GM21360 (cell line): ENCODE results near the gene FCRLB.
"Not testable (repeated sequence)": the region's sequence is repeated elsewhere in the genome, so short reads cannot be mapped to it uniquely, and the experiment has no call there.

ENCODE experiments used
- ATAC-seq: cut with Tn5 transposase; IDR thresholded peaks from one replicate; pipeline ENCODE4 v1.9.1; 2021; ENCODE audit warnings: mild to moderate bottlenecking, moderate library complexity; ENCODE audit not compliant: unreplicated experiment

The FCRLB gene

GRCh38 chr1:161720956-161721737, at the start of gene FCRLB:
Gene FCRLB, plus strand, starts transcription at chr1:161721544. Its CDS starts 1,129 bp downstream, at chr1:161722673.
- ATAC-seq = no peak

DNA sequence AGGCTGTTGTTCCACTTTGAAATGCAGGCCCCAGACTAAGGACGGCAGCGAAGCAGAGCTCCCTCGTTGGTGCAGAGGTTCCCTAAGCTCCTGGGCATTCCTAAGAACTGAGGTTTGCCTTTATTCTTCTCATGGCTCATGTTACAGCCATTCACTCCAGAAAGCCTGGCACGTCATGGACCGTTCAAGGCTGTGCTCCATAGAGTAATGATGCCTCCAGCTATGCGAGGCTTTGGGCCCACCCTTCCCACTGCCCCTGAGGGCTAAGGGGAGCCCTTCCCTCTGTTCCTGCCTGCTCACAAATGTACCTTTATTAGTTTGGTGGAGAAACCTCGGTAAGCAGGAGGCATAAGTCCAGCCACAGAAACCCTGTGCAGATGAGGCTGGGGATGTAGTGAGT, 47.9 kb upstream of the FCRLB start:
- not testable (repeated sequence) for ATAC-seq

DNA sequence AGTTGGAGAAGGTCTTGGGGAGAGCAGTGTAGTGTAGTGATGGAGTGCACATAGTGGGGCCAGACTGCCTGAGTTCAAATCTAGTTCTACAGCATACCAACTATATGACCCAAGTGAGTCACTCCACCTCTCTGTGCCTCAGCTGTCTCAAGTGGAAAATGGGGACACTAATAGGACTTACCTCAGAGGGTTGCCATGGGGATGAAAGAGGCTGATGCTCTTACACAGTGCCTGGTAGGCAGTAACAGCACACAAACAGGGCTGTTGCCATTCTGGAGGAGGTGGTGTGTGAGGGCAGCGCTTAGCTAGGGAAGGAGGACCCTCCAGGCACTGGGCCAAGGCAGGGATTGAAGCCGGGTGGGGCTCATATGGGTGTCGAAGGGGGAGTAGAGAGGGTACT, 46.9 kb upstream of the FCRLB start:
- ATAC-seq = not testable (repeated sequence)

DNA sequence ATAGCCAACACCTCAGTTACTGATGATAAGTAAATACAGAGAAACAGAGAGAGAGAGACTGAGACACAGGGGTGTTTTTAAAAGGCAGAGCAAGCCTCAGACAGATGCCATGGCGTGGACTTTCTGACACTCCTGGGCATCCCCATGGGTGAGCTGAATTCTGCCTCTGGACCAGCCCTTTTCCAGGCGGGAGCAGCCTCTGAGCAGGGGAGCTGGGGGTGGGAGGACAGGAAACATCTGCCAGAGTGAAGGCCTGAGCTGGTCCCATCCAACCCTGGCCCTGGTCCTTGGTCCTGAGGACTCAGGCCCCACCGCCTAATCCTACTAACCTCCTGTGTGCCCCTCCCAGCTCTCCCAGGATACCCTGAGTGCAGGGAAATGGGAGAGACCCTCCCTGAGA, 46.4 kb upstream of the FCRLB start:
- not testable (repeated sequence) for ATAC-seq

DNA sequence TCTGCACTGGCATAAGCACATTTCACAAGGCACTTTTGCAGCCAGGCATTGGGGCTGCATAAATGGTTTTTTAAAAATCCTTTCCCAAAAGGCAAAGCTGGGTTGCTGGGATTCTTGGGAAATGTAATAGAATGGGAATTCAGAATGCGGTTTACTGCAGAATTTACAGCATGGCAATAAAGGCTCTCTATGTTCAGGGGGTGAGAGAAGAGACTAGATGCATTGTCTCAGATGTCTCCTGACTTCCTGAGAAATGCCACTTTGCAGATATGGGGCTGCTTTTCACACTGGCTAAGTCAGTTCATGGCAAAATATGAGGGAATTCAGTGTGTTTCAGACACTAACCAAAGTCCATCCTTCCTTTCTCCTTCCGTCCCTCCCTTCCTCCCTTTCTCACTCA, 44.9 kb upstream of the FCRLB start:
- no peak for ATAC-seq

DNA sequence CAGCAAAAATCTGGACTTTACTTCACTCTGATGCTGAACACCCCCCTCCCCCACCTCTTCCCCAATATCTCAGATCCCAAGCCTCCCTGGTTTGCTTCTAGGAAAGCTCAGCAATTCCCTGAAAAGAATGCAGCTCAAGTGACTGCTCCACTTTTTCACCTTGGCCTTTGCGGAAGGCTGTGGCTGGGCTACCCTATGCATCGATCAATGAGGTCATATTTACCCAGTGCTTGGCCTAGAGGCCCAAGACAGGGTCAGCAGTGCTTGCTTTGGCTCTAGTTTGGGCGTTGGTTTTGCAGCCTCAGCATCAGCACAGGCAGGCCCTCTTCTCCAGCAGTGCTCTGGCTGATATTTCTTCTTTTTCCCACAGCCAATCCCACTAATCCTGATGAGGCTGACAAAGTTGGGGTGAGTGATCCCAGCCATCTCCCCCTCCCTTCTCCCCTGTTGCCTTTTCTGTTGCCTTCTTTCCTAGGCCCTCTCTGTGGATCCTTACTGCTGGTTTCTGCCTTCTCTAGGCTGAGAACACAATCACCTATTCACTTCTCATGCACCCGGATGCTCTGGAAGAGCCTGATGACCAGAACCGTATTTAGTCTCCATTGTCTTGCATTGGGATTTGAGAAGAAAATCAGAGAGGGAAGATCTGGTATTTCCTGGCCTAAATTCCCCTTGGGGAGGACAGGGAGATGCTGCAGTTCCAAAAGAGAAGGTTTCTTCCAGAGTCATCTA, 44.2 kb upstream of the FCRLB start:
- ATAC-seq = no peak

DNA sequence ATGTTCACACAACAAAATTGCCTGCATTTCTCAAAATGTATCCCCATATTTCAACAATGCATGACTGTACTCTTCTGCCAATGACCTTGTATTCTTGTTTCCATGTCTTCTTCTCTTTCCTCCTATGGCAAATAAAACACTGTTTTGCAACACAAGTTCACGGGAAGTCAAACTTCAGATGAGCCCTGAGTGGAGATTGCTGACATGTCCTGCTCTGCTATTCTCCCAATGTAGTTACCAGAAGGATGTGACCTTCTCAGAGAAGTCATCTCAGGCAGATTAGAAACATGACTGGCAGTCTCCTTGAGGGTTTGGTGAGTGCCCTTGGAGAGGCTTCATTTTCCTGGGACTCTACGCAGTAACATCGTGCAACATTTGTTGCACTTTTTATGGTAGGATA, 42.8 kb upstream of the FCRLB start:
- no peak for ATAC-seq

DNA sequence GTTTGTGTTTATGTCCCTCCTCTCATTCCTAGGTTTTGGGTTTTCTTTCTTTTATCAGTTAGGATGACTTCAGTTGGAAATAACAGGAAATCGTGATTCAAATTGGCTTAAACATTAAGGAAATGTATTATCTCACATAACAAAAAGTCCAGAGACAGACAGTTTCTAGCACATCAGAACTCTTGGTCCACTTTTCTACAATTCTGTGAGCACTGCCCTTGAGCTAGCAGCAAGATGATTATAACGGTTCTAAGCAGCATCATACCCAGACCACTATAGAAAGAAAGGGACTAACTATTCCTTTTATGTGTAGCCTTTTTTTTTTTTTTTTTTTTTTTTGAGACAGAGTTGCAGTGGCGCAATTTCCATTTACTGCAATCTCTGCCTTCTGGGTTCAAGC, 39.5 kb upstream of the FCRLB start:
- no peak for ATAC-seq

- no peak for ATAC-seq
Measured at GRCh38 chr1:161688946-161689345, 32.4 kb upstream of the FCRLB start.

DNA sequence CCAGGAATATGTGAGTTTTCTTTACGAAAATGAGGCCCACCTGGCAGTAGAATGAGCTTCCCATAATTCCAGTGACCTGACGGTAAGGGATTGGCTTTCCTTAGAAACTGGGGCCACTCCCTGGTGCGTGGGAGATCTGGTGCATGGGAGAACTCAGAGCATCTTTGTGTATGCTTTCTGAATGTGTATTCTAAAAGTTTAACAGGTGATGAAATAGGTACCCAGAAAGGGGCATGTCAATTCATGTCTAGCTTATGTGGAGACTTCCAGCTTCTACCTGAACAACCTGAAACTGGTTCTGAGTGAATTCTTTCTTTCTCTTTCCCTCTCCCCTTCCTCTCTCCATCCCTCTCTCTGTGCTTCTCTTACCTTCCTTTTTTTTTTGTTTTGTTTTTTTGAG, 29.5 kb upstream of the FCRLB start:
- no peak for ATAC-seq

- not testable (repeated sequence) for ATAC-seq
Measured at GRCh38 chr1:161693020-161693712, 28.2 kb upstream of the FCRLB start.

DNA sequence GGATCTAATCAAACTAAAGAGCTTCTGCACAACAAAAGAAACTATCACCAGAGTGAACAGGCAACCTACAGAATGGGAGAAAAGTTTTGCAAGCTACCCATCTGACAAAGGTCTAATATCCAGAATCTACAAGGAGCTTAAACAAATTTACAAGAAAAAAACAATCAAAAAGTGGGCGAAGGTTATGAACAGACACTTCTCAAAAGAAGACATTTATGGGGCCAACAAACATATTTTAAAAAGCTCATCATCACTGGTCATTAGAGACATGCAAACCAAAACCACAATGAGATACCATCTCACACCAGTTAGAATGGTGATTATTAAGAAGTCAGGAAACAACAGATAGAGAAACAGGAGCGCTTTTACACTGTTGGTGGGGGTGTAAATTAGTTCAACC, 23.0 kb upstream of the FCRLB start:
- ATAC-seq = not testable (repeated sequence)

DNA sequence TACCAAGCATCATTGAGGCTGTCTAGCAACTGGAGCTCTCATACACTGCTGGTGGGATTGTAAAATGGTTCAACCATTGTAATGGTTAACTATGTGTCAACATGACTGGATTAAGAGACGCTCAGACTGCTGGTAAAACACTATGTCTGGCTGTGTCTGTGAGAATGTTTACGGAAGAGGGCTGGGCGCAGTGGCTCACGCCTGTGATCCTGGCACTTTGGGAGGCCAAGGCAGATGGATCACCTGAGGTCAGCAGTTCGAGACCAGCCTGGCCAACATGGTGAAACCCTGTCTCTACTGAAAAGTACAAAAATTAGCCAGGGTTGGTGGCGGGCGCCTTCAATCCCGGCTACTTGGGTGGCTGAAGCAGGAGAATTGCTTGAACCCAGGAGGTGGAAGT, 19.1 kb upstream of the FCRLB start:
- ATAC-seq = no peak

DNA sequence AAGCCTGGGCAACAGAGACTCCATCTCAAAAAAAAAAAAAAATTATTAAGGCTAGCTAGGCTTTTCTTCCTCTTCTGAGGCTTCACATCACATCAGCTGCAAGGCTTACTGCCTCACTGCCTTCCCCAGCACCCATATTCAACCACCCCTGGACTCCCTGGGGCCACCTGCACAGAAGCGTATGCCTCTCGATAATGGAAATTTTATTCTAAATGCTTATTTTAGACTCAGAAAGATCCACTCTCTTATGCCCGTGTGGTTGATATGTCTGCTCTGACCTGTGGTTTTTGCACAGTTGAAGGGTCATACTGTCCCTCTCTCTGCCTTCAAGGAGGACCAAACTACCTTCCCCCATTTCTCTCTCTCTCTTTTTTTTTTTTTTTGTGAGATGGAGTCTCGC, 15.8 kb upstream of the FCRLB start:
- no peak for ATAC-seq

DNA sequence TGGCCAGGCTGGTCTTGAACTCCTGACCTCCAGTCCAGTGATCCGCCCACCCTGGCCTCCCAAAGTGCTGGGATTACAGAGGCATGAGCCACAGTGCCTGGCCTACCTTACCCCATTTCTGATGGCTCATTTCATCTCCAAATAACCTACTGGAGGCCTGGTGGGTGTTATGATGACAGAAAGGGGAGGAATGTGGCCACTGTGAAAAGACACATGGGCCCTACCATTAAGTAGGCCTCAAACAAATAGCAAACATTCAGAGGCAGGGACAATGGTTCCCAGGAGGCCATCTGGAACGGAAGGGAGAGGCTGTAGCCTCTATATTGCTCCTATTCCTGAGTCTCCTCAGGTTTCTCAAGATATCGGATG, 15.2 kb upstream of the FCRLB start:
- ATAC-seq = no peak

- ATAC-seq = peak; percentile 61
Measured at GRCh38 chr1:161706482-161707347, 14.6 kb upstream of the FCRLB start, which contains the start of gene FCRLA. Gene FCRLA, plus strand, starts transcription at chr1:161707229. Its CDS starts 36 bp downstream, at chr1:161707265.

DNA sequence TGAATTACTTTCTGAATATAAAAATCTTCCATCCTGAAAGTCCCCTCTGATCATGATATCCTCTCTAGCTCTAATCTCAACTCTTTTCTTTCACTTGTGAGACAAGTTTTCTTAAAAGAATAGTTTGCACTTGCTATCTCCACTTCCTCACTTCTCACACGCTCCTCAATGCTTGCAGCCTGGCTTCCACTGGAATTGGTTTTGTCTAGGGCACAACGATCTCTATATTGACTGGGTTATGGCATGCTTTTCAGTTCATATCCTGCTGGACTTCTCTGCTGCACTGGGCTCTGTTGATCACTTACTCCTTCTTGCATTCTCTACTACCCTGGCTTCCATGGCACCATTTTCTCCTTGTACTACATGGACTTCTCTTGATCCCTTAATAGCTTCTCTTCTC, 13.8 kb upstream of the FCRLB start:
- ATAC-seq = peak; percentile 1

- ATAC-seq = no peak
Measured at GRCh38 chr1:161709373-161709772, 12.0 kb upstream of the FCRLB start.

DNA sequence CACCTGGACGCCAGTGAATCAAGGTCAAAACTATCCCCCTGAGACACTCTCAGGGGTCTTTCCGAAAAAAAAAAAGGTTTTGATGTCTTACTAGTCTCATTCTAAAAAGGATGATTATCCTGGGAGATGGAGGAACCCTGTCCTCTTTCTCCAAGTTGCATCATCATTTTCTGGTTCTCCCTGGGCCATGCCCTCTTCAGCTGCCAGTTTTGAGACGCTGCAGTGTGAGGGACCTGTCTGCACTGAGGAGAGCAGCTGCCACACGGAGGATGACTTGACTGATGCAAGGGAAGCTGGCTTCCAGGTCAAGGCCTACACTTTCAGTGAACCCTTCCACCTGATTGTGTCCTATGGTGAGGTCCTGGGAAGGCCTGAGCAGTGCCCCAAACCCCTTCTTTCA, 10.8 kb upstream of the FCRLB start:
- ATAC-seq = no peak

DNA sequence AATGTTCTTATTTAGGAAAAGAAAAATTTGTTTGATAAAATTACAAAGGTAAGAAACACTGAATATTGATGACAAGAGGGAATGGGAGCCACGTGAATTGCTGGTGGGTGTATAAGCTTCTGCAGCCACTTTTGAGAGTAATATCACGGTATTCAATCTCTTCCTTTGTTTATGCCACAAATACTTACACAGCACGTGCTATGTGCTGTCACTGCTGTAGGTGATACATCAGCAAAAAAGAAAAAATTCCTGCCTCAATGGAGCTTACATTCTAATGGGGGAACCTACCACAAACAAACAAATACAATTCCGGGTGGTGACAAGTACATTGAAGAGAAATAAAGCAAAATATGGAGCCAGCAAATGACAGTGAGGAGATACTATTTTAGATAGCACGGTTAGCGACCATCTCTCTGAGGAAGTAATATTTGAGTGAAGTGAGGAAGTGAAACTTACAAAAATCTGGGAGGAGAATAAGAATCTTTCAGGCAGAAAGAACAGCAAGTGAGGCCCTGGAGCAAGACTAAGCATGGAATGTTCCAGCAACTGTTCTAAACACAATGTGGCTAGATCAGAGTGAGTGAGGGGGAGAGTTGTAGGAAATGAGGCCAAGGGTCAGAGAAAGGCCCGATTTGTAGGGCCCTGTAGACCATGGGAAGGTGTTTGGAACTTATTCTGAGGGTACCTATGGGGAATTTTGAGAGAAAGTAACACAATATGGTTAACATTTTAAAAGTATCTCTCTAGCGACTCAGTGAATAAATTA, 2.6 kb upstream of the FCRLB start:
- ATAC-seq = peak; percentile 44
